ENCODE results near the gene ZBED4.

The ZBED4 gene

GRCh38 chr22:49933236-49934159 lies 79.9 kb downstream of the ZBED4 start:
- peak in 34 of 51 donors; percentile 13 to 75 (median 45) for DNase-seq

GRCh38 chr22:49934160-49934890 lies 80.7 kb downstream of the ZBED4 start:
- peak in 31 of 51 donors; percentile 12 to 66 (median 35) for DNase-seq

GRCh38 chr22:49934891-49935557 lies 81.4 kb downstream of the ZBED4 start:
- DNase-seq: peak in 39 of 51 donors; percentile 14 to 74 (median 38)

- peak in 2 of 51 donors; percentile 47 to 51 for DNase-seq
Observed at GRCh38 chr22:49935561-49935960, 81.9 kb downstream of the ZBED4 start.

- DNase-seq: peak in 43 of 51 donors; percentile 22 to 88 (median 59)
Observed at GRCh38 chr22:49936018-49936972, 82.7 kb downstream of the ZBED4 start.

- DNase-seq: peak in 41 of 51 donors; percentile 18 to 90 (median 71)
Observed at GRCh38 chr22:49936973-49937757, 83.5 kb downstream of the ZBED4 start.

GRCh38 chr22:49937758-49938564 lies 84.3 kb downstream of the ZBED4 start:
- DNase-seq: peak in 42 of 51 donors; percentile 21 to 80 (median 58)

- no peak for DNase-seq
Observed at GRCh38 chr22:49938565-49939136, 85.0 kb downstream of the ZBED4 start.
